HUDEP-2 (cell line): Measurements from ENCODE around the gene ASMTL.
"Not testable (repeated sequence)": the region's sequence is repeated elsewhere in the genome, so short reads cannot be mapped to it uniquely, and the experiment has no call there.

Experiments
- DNase-seq, 76 experiments: peaks; one replicate each; lab custom pipeline; 2025; ENCODE audit not compliant: unreplicated experiment in 76 of 76; lab: John Stamatoyannopoulos, UW

Gene ASMTL

GRCh38 chrX:1390621-1391369 is 61.9 kb downstream of the ASMTL start:
- no peak for DNase-seq

DNA sequence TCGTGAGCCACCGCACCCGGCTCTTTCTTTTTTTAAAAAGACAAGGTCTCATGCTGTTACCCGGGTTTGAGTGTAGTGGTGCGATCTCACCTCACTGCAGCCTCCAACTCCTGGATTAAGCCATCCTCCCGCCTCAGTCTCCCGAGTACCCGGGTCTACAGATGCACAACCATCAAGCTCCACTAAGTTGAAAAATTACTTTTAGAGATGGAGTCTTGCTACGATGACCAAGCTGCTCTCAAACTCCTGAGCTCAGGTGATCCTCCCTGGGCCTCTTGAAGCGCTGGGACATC is 62.8 kb downstream of the ASMTL start:
- DNase-seq = no peak

DNA sequence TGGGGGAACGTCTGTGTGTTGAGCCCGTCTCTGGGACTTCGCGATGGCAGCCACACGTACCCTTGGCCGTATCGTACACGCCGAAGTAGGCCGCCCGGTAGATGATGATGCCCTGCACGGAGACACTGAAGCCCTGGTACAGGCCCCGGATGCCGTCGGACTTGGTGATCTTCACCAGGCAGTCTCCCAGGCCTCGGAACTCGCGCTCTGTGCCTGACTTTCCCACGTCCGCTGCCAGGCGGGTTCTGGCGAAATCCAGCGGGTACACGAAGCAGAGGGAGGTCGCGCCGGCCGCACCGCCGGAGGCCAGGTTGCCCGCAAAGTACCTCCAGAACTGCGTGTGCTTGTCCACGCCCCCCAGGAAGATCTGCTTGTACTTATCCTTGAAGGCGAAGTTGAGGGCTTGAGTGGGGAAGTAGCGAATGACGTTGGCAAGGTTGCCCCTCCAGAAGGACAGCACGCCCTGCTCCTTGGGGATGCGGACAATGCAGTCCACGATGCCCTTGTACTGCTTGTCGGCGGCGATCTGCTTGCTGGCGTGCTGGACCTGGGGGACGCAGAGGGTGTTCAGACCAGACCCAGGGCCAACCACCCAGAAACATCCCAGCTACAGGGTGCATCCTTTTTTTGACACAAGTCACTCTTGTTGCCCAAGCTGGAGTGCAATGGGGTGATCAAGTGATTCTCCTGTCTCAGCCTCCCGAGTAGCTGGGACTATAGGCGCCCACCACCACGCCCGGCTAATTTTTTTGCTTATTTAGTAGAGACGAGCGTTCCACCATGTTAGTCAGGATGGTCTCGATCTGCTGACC is 63.3 kb downstream of the ASMTL start:
- DNase-seq = no peak

DNA sequence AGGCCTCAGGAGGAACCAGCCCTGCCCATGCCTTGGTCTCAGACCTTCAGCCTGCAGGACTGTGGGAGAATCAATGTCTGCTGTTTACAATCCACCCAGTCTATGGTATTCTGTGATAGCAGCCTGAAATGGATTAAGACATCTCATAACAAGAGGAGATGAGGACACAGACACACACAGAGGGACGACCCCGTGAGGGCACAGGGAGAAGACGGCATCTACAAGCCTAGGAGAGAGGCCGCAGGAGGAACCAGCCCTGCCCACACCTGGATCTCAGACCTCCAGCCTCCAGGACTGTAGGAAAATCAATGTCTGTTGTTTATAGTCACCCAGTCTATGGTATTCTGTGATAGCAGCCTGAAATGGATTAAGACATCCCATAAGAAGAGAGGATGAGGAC is 64.1 kb downstream of the ASMTL start:
- no peak for DNase-seq

DNA sequence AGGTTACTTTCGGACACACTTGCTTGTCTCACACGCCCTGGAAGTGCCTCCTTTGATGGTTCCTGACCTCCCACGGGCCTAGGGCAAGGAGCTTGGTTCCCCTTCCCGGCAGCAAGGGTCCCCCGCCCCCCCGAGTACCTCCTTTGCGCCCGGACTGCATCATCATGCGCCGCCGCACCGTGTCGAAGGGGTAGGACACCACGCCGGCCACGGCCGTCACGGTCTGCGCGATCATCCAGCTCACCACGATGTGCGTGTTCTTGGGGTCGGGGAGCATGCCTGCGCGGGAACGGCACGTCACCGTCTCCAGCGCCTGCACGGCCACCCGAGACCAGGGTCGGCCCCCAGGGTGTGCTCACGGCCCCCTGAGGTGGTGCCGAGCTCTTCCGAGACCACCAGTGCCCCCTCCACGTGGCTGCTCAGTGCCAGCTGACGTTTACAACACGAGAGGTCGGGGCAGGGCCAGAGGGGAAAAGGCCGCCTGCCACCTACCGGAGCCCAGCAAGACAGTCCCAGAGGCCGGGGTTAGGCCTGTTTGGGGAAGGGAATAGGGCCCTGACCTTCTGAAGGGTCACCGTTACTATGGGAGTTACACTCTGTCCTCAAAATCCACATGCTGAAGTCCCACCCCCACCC is 65.5 kb downstream of the ASMTL start:
- no peak for DNase-seq

DNA sequence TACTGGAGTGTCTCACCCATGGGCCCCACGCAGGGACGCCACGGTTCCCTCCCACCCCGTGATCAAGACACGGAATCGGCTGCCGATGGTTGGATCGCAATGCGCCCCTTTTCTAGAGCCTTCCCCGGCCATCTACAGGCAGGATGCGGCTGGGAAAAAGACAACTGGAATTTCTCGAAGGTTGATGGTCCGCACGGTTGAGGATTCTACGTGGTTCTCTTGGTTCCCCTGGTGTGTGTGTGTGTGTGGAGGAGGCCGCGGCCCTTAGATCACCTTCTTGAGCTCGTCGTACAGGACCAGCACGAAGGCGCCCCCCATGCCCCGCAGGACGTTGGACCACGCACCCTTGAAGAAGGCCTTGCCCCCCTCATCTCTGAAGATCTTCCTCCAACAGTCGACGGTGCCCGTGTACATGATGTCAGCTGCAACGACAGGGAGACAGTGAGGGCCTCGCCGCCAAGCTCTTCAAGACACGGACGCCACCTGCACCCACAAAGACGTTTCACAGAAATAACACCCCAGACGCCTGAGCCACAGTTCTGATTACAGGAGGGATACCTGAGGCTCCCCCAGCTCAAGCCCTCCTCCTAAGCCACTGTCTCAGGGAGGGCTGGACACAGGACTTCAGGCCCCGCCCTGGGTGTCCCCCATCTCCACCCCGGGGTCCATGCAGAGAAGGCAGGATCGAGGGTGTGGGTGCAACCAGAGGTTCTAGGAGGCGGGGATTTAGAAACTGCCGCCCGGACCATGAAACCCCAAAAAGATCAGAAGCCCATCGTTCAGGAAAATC is 66.2 kb downstream of the ASMTL start:
- no peak for DNase-seq

DNA sequence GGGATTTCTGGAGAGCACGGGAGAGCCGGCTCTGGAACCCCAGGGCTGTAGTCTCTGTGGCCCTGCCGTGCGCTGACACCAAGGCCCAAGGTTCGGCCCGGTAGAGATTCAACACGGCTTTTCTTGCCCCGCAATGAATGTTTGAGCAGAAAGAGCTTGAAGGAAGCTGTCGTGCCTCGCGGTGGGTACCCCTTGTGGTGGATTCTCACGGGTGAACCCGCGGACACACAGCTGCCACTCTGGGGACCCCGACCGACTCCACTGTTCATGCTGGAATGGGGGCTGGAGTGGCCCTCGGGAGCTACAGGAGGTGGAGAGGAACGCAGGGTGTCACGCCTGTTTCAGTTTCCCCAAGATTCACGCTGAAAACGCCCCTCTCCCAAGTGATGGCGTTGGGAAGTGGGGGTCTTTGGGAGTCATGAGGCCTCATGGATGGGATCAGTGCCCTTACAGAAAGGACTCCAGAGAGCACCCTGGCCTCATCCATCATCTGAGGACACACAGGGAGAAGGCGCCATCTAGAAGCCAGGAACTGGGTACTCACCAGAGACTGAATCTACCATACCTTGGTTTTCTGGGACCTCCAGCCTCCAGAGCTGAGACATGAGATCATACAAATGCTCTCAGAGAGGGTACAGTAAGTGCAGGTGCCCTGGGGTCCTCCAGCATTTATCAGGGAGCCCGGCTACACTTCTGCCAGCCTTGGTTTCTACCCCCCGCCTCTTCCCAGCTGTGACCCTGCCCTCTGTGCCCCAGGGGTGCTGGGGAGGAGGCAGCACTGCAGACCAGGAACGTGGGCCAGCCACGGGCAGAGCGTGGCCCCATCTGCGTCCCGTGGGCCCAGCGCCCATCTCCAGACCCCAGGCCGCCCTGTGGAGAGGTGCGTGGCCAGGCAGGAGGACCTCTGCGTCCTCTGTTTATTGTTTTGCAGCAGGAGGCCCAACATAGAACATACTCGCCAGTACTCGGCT is 67.2 kb downstream of the ASMTL start:
- DNase-seq = no peak

DNA sequence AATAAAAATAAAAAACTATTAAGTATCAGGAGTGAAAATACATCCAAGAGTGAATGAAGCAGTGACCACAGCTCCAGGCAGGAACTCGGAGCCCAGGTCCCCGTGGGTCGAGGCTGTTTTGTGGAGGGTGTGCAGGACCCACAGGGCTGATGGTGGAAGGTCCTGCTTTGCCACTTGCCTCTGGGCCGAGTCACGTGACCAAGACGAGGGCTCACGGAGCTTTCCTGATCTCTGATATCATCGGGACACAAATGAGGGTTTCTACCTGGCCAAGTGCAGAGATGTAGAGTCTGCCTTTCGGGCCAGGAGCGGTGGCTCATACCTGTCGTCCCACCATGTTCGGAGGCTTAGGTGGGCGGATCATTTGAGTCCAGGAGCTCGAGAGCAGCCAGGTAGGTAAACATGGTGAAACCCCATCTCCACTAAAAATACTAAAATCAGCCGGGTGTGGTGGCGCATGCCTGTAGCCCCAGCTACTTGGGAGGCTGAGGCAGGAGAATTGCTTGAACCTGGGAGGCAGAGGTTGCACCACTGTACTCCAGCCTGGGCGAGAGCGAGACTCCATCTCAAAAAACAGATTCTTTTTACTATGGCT is 68.0 kb downstream of the ASMTL start:
- DNase-seq = no peak

GRCh38 chrX:1380672-1381233 is 72.0 kb downstream of the ASMTL start:
- no peak for DNase-seq

DNA sequence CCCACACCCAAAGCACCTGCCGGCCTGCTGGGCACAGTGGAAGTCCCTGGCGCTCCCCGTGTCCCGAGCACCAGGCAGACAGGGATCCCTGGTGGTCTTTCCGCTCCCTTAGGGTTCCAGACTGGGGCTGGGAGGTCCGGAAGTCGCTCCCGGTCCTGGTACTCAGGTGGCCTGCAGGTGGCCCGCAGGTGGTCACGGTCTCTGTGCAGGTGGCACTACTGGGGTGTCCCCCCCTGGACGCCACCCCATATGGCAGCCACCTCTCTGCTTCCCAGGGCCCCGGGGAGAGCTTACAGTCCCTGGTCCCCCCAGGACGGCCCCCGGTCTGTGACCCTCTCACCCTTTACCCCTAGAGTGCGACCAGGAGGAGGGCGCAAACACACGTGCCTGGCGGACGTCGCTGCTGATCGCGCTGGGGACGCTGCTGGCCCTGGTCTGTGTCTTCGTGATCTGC is 74.4 kb downstream of the ASMTL start:
- no peak for DNase-seq

DNA sequence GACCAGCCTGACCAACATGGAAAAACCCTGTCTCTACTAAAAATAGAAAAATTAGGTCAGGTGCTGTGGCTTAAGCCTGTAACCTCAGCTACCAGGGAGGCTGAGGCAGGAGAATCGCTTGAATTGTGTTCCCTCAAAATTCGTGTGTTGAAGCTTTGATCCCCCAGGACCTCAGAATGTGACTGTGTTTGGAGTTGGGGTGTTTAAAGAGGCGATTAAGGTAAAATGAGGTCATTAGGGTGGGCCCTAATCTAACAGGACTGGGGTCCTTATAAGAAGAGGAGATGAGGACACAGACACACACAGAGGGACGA is 84.4 kb downstream of the ASMTL start:
- DNase-seq = no peak

- not testable (repeated sequence) for DNase-seq
These were observed 86.3 kb downstream of the ASMTL start for GRCh38 chrX:1366363-1366762.

DNA sequence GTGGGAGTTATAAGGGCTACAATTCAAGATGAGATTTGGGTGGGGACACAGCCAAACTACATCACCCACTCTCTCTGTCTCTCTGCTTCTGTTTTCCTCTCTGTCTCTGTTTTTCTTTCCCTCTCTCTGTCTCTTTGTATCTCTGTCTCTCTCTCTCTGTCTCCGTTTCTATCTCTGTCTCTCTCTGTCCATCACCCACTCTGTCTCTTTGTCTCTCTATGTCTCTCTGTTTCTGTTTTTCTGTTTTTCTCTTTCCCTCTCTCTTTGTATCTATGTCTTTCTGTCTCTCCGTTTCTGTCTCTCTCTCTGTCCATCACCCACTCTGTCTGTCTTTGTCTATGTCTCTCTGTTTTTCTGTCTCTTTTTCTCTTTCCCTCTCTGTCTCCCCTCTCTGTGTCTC is 90.8 kb downstream of the ASMTL start:
- DNase-seq = no peak

DNA sequence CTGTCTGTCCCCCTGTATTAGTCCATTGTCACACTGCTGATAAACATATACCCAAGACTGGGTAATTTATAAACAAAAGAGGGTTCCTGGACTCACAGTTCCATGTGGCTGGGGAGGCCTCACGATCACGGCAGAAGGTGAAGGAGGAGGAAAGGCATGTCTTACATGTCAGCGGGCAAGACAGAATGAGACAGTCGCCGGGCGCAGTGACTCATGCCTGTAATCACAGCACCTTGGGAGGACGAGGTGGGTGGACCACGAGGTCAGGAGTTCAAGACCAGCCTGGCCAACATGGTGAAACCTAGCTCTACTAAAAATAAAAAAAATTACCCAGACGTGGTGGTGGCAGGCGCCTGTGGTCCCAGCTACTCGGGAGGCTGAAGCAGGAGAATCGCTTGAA is 91.4 kb downstream of the ASMTL start:
- no peak for DNase-seq

- no peak for DNase-seq
These were observed 92.5 kb downstream of the ASMTL start for GRCh38 chrX:1360171-1360570.

DNA sequence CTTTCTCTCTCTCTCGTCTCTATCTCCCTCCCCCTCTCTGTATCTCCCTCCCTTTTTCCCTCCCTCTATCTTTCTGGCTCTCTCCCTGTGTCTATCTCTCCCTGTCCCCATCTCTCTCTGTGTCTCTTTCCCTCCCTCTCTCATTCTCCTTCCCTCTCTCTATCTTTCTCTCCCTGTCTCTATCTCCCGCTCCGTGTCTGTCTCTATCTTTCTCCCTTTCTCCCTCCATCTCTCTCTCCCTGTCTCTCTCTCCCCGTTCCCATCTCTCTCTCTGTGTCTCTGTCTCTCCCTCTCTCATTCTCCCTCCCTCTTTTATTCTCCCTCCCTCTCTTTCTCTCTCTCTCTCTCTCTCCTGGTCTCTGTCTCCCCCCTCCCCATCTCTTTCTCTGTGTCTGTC is 93.2 kb downstream of the ASMTL start:
- DNase-seq = no peak

DNA sequence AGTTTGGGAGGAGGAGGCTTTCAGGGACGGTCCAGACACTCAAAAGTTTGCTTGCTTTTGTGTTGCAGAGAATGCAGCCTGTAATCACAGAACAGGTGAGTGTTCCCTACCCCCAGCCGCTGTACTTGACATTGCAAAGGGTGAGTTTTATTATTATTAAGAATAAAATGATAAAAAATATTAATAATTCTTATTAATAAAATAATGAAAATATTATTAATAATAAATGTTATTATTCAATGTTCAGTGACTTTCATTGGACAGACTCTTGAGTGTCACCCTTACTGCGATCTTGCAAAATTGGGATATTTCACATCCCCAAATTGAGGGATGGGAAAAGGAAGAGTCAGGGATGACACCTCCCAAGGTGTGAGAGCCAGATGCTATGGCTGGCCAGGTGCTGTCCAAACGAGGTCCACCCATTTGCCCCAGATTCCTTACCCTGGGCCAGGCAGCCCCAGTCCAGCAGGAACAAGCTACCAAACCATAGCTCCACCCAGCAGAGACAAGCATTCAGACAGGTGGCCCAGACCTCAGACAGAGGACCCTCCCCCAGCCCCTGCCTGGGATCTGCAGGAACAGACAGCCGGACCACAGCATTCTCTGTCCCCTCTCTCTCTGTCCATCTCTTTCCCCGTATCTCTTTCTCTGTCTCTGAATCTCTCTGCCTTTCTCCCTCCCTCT is 93.8 kb downstream of the ASMTL start:
- DNase-seq = peak in 1 of 76 experiments; percentile 1

DNA sequence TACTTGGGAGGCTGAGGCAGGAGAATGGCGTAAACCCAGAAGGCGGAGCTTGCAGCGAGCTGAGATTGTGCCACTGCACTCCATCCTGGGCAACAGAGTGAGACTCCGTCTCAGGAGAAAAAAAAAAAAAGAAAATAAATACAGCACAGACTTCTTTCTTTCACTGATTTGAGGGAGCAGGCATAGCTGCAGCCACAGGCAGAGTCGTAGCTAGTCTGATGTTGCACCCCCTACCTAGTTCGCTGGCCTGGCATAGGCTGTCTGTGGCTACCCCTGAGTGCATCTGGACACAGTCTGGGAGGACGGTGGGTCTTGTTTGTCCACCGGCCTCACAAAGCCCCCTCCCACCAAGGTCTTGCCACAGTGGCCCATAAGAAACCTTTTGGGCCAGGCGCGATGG is 94.7 kb downstream of the ASMTL start:
- DNase-seq = no peak
